ENCODE results near the gene GAS5. TPM values are rescaled to one million over a fixed set of nuclear protein-coding genes. Genes with fewer than 3 reads are reported as not detected.

GAS5 gene
- total RNA-seq, 2 experiments from 2014 or later, result 865 to 867 TPM

DNA sequence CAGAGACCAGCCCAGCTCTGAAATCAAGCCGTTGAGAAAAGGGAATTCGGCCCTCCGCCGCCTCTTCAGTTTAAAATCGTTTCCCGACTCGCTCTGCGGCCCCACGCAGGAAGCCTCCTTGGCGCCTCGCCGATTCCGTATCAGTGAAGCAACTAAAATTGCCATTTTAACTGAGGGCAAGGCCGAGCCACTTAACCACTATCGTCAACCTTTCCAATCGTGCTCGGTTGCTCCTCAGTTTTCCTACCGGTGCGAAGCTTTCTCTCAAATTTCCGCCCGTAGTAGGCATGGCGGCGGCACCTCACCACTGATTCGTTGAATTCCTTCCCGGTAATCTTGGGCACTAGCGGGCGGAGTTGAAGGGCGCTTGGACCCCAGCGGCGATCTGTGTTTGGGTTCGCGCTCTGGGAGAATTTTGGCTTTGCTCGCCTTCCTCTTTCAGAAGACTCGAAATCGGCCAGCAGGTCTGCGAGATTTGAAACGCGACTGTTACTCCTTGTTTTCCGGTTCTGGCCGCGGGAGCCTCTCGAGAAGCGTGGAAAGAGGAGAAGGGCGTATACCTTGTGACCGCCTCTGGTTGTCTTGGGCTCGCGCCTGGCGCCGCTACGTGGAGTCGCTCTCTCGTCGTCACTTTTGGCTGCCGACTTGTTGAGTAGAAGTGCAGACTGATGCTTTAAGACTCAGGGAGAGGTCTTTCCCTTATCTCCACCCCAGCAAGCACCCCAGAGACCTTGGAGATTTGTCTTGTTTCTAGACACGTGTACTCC is 43.3 kb downstream of the GAS5 start, which contains the start of the genes CENPL and DARS2:
Gene CENPL (minus strand): TSS at position 569 of the 767 bp plus-strand sequence. CDS start 13,584 bp downstream, outside the sequence.
Gene DARS2 (plus strand): TSS at position 359 of the 767 bp plus-strand sequence. CDS start 557 bp downstream, outside the sequence.
- H3K4me1 Mint-ChIP-seq (ENCODE audit: low read depth), result peaks cover 45% of the 10 kb centered on the region
- peak within 1 kb of the TSS; percentile 89 for H3K27ac Mint-ChIP-seq
- POLR2A ChIA-PET, result interaction anchor here (0.6 to 5.0 kb wide), 16 partner anchors 13 to 1937 kb away, joined by 3 to 96 read pairs (median 4); partner anchors contain the start of genes CACYBP, GAS5, KLHL20 and MRPS14
- H3K27me3 Mint-ChIP-seq, result no peaks in the 10 kb centered on the region
- CTCF ChIA-PET, result interaction anchor here (0.7 to 2.1 kb wide), 6 partner anchors 40 to 1082 kb away, joined by 3 to 16 read pairs (median 4); partner anchors contain the start of gene KLHL20
- intact Hi-C loops (cut with DNase I, micrococcal nuclease), result loop anchor here (1.0 to 10.0 kb wide), 13 partner anchors 44 to 1292 kb away; partner anchors contain the start of genes KLHL20 (in 2 of the 2), ZBTB37 (in 2 of the 2), MRPS14 (in 1 of the 2) and RABGAP1L (in 1 of the 2)
- ATAC-seq (ENCODE audit: poor library complexity) (peak; percentile 87), DNase-seq (peak; percentile 80 to 97 (median 86))
- H3K4me3 Mint-ChIP-seq, result peak within 1 kb of the TSS; percentile 96
- peak within 1 kb of the TSS; percentile 94 for H3K4me3 ChIP-seq (ENCODE audit: low read length)
- no peaks in the 10 kb centered on the region for H3K27me3 ChIP-seq (ENCODE audit: control insufficient read depth in 1 of 2, insufficient read depth in 2 of 2, low read length in 2 of 2)
- peaks cover 26% of the 10 kb centered on the region for H3K4me1 ChIP-seq (ENCODE audit: insufficient read depth, low read length)
- H3K9me3 ChIP-seq (ENCODE audit: control insufficient read depth in 1 of 2, insufficient read depth in 1 of 2, low read length in 2 of 2), result no peaks in the 10 kb centered on the region
- TF ChIP-seq CTCF (IDR thresholded peaks at IDR 0.05), result no peak
- H3K27ac ChIP-seq (ENCODE audit: low read depth in 1 of 2, low read length in 2 of 2), result peak within 1 kb of the TSS; percentile 77 to 92
- no peaks in the 10 kb centered on the region for H3K9me3 Mint-ChIP-seq
- H3K36me3 Mint-ChIP-seq (ENCODE audit: low read depth), result peaks cover 24% of the 10 kb centered on the region
- H3K36me3 ChIP-seq (ENCODE audit: insufficient read depth, low read length), result no peaks in the 10 kb centered on the region

DNA sequence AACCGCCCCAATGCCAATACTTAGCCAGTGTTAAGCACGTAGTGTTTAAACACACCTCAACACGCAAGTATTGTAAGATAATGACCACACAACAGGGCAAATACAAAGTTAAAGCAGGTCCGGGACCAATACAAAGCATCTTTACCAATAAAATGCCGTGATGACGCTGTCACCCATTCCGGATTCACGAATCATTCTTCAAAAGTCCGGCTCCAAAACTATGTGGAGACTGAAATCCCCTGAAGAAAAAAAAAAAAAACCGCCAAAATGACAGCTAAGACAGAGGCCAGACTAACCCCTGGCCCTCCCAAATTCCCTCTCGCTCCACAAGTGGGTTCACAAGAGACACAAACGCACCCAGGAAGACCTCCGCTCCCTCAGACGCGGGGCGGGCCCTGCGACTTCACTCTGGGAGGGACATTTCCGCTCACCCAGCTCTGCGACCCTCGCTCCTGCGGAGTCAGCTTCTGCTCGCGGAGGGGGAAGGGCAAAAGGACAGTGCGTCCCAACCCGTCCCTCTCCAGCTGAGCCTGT is 43.9 kb downstream of the GAS5 start:
- ATAC-seq (ENCODE audit: poor library complexity) (peak; percentile 8), DNase-seq (no peak)
- Histone ChIP-seq H3K4me3 (ENCODE audit: low read length) (peak overlapping the region; percentile 94), H3K27me3 (ENCODE audit: control insufficient read depth in 1 of 2, insufficient read depth in 2 of 2, low read length in 2 of 2) (no peaks in the 10 kb centered on the region), H3K4me1 (ENCODE audit: insufficient read depth, low read length) (peaks cover 26% of the 10 kb centered on the region), H3K36me3 (ENCODE audit: insufficient read depth, low read length) (no peaks in the 10 kb centered on the region), H3K27ac (ENCODE audit: low read depth in 1 of 2, low read length in 2 of 2) (peak overlapping the region; percentile 77 to 92), H3K9me3 (ENCODE audit: control insufficient read depth in 1 of 2, insufficient read depth in 1 of 2, low read length in 2 of 2) (no peaks in the 10 kb centered on the region)
- POLR2A ChIA-PET, result interaction anchor here (0.6 to 5.0 kb wide), 16 partner anchors 13 to 1936 kb away, joined by 3 to 96 read pairs (median 4); partner anchors contain the start of genes CACYBP, GAS5, KLHL20 and MRPS14
- peaks cover 20% of the 10 kb centered on the region for H3K36me3 Mint-ChIP-seq (ENCODE audit: low read depth)
- TF ChIP-seq CTCF (IDR thresholded peaks at IDR 0.05), result no peak
- peaks cover 45% of the 10 kb centered on the region for H3K4me1 Mint-ChIP-seq (ENCODE audit: low read depth)
- CTCF ChIA-PET, result interaction anchor here (0.7 to 2.1 kb wide), 4 partner anchors 40 to 404 kb away, joined by 3 to 8 read pairs (median 4); partner anchors contain the start of gene KLHL20
- H3K27me3 Mint-ChIP-seq, result no peaks in the 10 kb centered on the region
- H3K9me3 Mint-ChIP-seq, result no peaks in the 10 kb centered on the region
- intact Hi-C loops (cut with DNase I, micrococcal nuclease), result loop anchor here (1.0 to 10.0 kb wide), 12 partner anchors 44 to 1292 kb away; partner anchors contain the start of genes KLHL20 (in 2 of the 2), ZBTB37 (in 2 of the 2), MRPS14 (in 1 of the 2) and RABGAP1L (in 1 of the 2)
- peak overlapping the region; percentile 89 for H3K27ac Mint-ChIP-seq
- H3K4me3 Mint-ChIP-seq, result peak overlapping the region; percentile 96

GRCh38 chr1:173821680-173822079 is 46.1 kb downstream of the GAS5 start:
- no peaks in the 10 kb centered on the region for H3K27me3 ChIP-seq (ENCODE audit: control insufficient read depth in 1 of 2, insufficient read depth in 2 of 2, low read length in 2 of 2)
- Mint-ChIP-seq H3K36me3 (ENCODE audit: low read depth) (peaks cover 17% of the 10 kb centered on the region), H3K4me1 (ENCODE audit: low read depth) (peaks cover 41% of the 10 kb centered on the region), H3K4me3 (peak overlapping the region; percentile 22), H3K9me3 (no peaks in the 10 kb centered on the region), H3K27me3 (no peaks in the 10 kb centered on the region), H3K27ac (no peak overlapping the region)
- peaks cover 7% of the 10 kb centered on the region for H3K36me3 ChIP-seq (ENCODE audit: insufficient read depth, low read length)
- DNase-seq (no peak), ATAC-seq (ENCODE audit: poor library complexity) (no peak)
- CTCF ChIA-PET, result interaction anchor here (0.5 to 1.2 kb wide), 2 partner anchors 26 to 107 kb away, joined by 4 read pairs; partner anchors contain the start of gene KLHL20
- no peak for TF ChIP-seq CTCF (IDR thresholded peaks at IDR 0.05)
- H3K27ac ChIP-seq (ENCODE audit: low read depth in 1 of 2, low read length in 2 of 2), result no peak overlapping the region
- no peak overlapping the region for H3K4me3 ChIP-seq (ENCODE audit: low read length)
- H3K9me3 ChIP-seq (ENCODE audit: control insufficient read depth in 1 of 2, insufficient read depth in 1 of 2, low read length in 2 of 2), result no peaks in the 10 kb centered on the region
- intact Hi-C loops (cut with DNase I, micrococcal nuclease), result loop anchor here (2.0 to 10.0 kb wide), 5 partner anchors 107 to 1289 kb away; partner anchors contain the start of genes KLHL20 (in 1 of the 2), MRPS14 (in 1 of the 2), RABGAP1L (in 1 of the 2) and SUCO (in 1 of the 2)
- POLR2A ChIA-PET, result no interaction called here
- peaks cover 26% of the 10 kb centered on the region for H3K4me1 ChIP-seq (ENCODE audit: insufficient read depth, low read length)

Data from CD4-positive, alpha-beta T cell (primary cell).